NT2/D1 (cell line): ENCODE measurements around the gene ARHGEF11.

Experiments used
- SUZ12 ChIP-seq: IDR thresholded peaks from 2 replicates; pipeline ENCODE4 v1.6.1; 2011; ENCODE audit not compliant: insufficient read length, insufficient read depth; ENCODE audit errors: extremely low read depth
- YY1 ChIP-seq: IDR thresholded peaks from 2 replicates; pipeline ENCODE4 v1.6.1; 2011; ENCODE audit not compliant: insufficient read length, insufficient read depth

DNA sequence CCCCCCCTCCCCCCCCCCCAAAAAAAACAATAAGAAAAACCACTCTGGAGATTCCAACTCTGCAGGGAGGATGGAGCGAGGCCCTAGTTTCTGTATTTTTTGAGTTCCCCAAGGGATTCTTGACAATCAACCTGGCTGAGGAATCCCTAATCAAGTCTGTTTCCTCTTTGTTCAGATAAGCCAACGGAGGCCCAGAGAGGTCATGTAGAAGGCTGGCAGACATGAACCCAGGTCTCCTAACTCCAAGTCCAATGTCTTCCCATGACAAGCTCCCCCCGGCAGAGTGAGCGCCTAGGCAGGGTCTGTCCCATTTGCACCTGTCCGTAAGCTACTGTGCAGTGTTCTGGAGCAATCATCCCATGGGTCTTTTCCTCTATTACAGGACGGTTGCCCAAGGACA is 85.6 kb downstream of the ARHGEF11 start:
- TF ChIP-seq SUZ12 = no peak
- TF ChIP-seq YY1 = no peak
